Jurkat, Clone E6-1 (cell line): ENCODE data around the gene TRAPPC14.
"Not testable (repeated sequence)": the region's sequence is repeated elsewhere in the genome, so short reads cannot be mapped to it uniquely, and the experiment has no call there.

Source experiments
- DNase-seq: peaks from one replicate; pipeline ENCODE4 v3.0.0-alpha.2; 2011; ENCODE audit warnings: low read depth, low spot score
- H3K4me3 ChIP-seq: 2 replicates; pipeline ENCODE4 v1.5.1; 2011; ENCODE audit warnings: mild to moderate bottlenecking, low read length, control low read depth, moderate library complexity

The TRAPPC14 gene

DNA sequence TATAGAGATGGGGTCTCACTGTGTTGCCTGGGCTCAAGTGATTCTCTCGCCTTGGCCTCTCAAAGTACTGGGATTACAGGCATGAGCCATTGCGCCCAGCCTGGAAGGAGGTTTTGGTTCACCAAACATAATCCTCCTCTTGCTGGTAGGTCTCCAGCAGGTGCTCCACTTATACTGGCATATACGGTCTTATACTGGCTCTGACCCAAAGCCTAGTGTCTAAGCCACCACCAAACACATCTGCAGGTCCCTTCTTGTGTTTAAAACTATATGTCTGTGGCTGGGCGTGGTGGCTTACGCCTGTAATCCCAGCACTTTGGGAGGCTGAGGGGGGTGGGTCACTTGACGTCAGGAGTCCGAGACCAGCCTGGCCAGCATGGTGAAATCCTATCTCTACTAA lies 26.4 kb downstream of the TRAPPC14 start:
- no peak overlapping the region for H3K4me3 ChIP-seq
- no peak for DNase-seq

DNA sequence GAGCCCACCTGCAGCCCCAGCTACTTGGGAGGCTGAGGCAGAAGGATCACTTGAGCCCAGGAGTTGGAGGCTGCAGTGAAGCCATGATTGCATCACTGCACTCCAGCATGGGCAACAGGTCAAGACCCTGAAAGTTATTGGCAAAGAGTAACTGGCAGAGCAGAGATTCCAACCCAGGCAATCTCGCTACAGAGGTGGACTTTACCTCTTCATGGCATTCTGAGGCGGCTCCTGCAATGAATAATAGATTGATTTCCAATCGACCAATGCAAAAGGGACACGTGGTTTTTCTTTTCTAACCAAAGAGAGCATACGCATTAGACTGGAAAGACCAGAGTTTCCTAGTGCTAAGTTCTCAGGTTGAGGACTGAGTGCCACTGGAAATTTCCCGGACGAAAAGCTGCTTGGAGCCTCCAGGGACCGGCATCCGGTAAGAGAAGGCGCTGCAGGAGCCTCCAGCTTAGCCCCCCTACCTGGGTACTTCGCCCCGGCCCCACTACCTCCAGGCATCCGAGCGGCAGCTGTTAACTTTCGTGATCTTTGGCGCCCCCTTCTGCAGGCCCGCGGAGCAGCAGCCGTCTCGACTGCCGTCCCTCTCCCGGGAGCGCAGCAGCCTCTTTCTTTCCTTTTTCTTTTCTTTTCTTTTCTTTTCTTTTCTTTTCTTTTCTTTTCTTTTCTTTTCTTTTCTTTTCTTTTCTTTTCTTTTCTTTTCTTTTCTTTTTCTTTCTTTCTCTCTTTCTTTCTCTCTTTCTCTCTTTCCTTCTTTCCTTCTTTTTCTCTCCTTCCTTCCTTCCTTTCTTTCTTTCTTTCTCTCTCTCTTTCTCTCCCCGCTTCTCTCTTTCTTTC lies 27.7 kb downstream of the TRAPPC14 start:
- peak overlapping the region; percentile 27 for H3K4me3 ChIP-seq
- peak; percentile 44 for DNase-seq

GRCh38 chr7:100130220-100130607 lies 28.3 kb downstream of the TRAPPC14 start:
- not testable (repeated sequence) for H3K4me3 ChIP-seq, DNase-seq

- DNase-seq = no peak
- H3K4me3 ChIP-seq = no peak overlapping the region
These were observed 29.9 kb downstream of the TRAPPC14 start for GRCh38 chr7:100128637-100128963.

DNA sequence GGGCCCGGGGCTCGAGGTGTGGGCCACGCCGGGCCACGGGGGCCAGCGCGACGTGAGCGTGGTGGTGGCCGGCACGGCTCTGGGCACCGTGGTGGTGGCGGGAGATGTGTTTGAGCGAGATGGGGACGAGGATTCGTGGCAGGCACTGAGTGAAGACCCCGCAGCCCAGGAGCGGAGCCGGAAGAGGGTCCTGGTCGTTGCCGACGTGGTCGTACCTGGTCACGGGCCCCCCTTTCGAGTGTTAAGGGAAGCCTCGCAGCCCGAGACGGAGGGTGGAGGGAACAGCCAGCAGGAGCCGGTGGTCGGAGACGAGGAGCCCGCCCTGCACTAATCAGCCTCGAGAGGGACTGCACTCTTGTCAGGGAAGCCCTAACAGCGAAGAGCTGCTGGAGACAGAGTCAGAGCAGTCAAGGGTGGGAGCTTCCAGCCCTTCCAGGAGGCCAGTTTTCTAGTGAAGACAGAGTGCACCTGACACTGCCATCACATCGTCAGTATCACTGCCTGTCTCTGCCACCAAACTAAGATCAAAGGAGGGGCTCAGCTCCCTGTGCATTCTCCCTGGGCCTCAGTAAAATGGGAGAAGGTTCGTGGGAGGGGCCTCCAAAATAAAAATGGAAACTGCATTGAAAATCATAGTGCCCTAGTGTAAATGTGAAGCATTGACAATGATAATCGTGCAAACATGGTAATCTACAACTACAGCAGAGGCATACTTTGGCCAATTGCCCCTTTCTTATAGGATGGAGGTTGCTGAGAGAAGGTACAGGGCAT lies 30.5 kb downstream of the TRAPPC14 start:
- DNase-seq = no peak
- peak overlapping the region; percentile 92 for H3K4me3 ChIP-seq

GRCh38 chr7:100126931-100127865 lies 31.3 kb downstream of the TRAPPC14 start, which contains the start of gene MBLAC1:
Gene MBLAC1 (plus strand): TSS chr7:100126967. CDS start chr7:100127396, 429 bp downstream.
- peak; percentile 93 for DNase-seq

DNA sequence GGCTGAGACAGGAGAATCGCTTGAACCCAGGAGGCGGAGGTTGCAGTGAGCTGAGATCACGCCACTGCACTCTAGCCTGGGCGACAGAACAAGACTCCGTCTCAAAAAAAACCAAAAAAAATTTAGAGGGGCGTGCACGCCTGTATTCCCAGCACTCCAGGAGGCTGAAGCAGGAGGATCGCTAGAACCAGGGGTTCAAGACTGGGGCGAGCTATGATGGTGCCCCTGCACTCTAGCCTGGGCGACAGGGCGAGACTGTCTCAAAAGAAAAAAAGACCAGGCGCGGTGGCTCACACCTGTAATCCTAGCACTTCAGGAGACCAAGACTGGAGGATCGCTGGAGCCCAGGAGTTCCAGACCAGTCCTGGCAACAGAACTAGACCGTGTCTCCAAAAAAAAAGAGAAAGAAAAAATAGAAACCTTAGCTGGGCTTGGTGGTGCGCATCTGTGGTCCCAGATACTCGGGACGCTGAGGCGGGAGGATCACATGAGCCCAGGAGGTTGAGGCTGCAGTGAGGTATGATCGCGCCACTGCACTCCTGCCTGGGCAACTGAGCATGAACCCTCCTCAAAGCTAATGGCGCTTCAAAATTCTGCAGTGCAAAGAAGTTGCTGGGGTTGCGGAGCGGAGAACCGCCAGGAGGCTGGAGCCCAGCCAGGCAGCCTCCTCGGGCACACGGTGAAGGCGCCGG lies 32.1 kb downstream of the TRAPPC14 start:
- no peak for DNase-seq
- H3K4me3 ChIP-seq = peak overlapping the region; percentile 92

More at GRCh38 chr7:100126931-100127865, 31.3 kb downstream of the TRAPPC14 start, which contains the start of gene MBLAC1:
- peak within 1 kb of the TSS; percentile 92 for H3K4me3 ChIP-seq

- H3K4me3 ChIP-seq = no peak overlapping the region
- DNase-seq = no peak
These were observed 34.0 kb downstream of the TRAPPC14 start for GRCh38 chr7:100124301-100125230.

GRCh38 chr7:100122568-100122967 lies 36.0 kb downstream of the TRAPPC14 start:
- DNase-seq = no peak
- no peak overlapping the region for H3K4me3 ChIP-seq

- no peak for DNase-seq
- no peak overlapping the region for H3K4me3 ChIP-seq
These were observed 36.5 kb downstream of the TRAPPC14 start for GRCh38 chr7:100122067-100122466.

DNA sequence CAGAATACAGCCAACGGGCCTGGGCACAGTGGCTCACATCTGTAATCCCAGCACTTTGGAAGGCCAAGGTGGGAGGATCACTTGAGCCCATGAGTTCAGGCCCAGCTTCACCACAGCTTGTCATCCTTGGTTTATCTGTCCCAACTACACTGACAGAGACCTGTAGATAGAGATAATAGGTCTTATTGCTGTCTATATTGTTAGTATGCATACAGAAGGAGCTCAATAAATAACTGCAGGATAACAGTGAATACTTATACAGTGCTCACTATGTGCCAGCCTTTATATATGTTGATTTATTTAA lies 37.8 kb downstream of the TRAPPC14 start:
- H3K4me3 ChIP-seq = peak overlapping the region; percentile 80
- no peak for DNase-seq

- peak; percentile 58 for DNase-seq
- H3K4me3 ChIP-seq = peak overlapping the region; percentile 80
These were observed 38.4 kb downstream of the TRAPPC14 start for GRCh38 chr7:100119970-100120732.

DNA sequence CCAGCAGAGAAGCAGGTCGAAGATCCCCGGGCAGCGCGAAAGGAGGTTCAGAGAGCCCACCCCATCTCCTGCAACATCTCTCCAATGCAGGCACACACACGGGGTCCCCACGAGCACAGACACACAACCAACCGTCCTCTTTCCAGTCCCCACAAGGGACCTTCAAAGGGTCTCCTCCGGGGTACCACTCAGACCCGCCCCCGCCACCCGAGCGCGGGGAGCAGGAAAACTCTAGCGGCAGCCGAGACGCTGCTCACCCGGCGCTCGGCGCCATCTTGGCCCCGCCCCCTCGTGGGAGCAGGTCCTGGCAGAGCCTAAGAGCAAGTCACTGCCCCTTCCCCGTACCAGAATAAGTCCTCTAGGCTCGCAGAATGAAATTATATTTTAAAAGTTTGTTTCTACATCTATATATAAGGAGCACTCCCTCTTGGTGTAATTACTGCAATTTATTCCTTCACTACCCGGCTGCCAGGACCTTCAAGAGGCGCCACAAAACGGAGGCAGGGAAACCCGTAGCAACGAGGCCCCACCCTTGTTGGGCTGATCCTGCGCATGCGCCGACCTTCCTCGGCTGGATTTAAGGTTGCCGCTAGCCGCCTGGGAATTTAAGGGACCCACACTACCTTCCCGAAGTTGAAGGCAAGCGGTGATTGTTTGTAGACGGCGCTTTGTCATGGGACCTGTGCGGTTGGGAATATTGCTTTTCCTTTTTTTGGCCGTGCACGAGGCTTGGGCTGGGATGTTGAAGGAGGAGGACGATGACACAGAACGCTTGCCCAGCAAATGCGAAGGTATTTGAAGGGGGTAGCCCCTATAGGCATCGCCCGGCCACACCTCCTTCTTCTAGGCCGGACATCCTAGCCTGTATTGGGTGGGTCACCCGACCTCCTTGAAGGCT lies 39.2 kb downstream of the TRAPPC14 start, which contains the start of the genes CNPY4 and TAF6:
Gene CNPY4 (plus strand): TSS at position 563 of the 898 bp plus-strand sequence. CDS start 111 bp downstream, at position 674.
Gene TAF6 (minus strand): TSS at position 287 of the 898 bp plus-strand sequence. CDS start 5,149 bp downstream, outside the sequence.
- peak within 1 kb of the TSS; percentile 80 for H3K4me3 ChIP-seq
- DNase-seq = peak; percentile 96

DNA sequence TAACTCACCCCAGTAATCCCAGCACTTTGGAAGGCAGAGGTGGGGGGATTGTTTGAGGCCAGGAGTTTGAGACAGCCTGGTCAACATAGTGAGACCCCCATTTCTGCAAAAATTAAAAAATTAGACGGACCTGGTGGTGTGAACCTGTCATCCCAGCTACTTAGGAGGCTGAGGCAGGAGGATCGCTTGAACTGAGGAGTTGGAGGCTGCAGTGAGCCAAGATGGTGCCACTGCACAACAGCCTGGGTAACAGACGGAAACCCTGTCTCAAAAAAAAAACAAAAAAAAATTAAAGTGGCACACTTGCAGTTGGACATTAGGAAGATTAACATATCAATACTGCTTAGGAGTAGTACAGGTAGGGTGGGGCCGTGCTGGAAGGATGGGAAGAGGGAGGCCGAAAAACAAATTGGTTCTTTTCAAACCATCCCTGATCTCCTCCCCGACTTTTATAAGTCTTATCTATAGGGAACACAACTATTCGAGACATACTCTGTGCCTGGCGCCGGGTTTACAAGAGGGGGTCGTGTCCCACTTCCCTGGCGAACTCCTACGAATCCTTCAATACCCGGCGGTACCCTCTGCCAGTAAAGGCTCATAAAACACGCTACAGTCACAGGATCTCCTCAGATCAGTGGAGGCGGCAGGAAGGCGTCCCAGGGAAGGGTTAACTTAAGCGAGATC lies 40.0 kb downstream of the TRAPPC14 start:
- no peak for DNase-seq
- peak overlapping the region; percentile 80 for H3K4me3 ChIP-seq

GRCh38 chr7:100115026-100115425 lies 43.5 kb downstream of the TRAPPC14 start:
- no peak overlapping the region for H3K4me3 ChIP-seq
- DNase-seq = no peak
